Nephron progenitor cell (in vitro differentiated cells): ENCODE measurements around the gene ATL2.

Experiments
- DNase-seq: peaks from one replicate; pipeline ENCODE4 v3.0.0; 2021
- H3K27ac Mint-ChIP-seq: 2 replicates; pipeline ENCODE4 v1.8.0; 2021; ENCODE audit warnings: mild to moderate bottlenecking, moderate library complexity, mixed read lengths
- H3K27me3 Mint-ChIP-seq: 2 replicates; pipeline ENCODE4 v1.8.0; 2021; ENCODE audit warnings: mild to moderate bottlenecking, low read depth, mixed read lengths; ENCODE audit not compliant: poor library complexity
- H3K36me3 Mint-ChIP-seq: 2 replicates; pipeline ENCODE4 v1.8.0; 2021; ENCODE audit warnings: low read depth, mixed read lengths
- H3K4me1 Mint-ChIP-seq: 2 replicates; pipeline ENCODE4 v1.8.0; 2021; ENCODE audit warnings: mixed read lengths
- H3K4me3 Mint-ChIP-seq: 2 replicates; pipeline ENCODE4 v1.8.0; 2021; ENCODE audit warnings: mild to moderate bottlenecking, moderate library complexity, mixed read lengths
- H3K9me3 Mint-ChIP-seq: 2 replicates; pipeline ENCODE4 v1.8.0; 2021; ENCODE audit warnings: mild to moderate bottlenecking, moderate library complexity, mixed read lengths
- TF ChIP-seq, protein P1 (sequence below): fragments of 200-600 bp; sonication (generic); IDR thresholded peaks from 2 replicates; pipeline ENCODE4 v1.5.0; 2021; ENCODE audit warnings: antibody characterized with exemption

ATL2 gene

DNA sequence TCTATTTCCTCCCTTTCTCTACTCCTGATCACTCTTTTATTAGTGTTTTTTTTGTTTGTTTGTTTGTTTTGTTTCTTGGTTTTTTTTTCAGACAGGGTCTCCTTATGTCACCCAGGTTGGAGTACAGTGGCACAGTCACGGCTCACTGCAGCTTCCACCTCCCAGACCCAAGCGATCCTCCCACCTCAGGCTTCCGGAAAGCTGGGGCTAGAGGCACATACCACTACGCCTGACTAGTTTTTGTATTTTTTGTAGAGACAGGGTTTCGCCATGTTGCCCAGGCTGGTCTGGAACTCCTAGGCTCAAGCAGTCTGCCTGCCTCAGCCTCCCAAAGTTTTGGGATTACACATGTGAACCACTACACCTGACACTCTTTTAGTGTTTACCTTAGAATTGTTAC is 122.3 kb downstream of the ATL2 start:
- H3K9me3 Mint-ChIP-seq: no peaks in the 10 kb centered on the region
- peak overlapping the region; percentile 51 for H3K4me3 Mint-ChIP-seq
- peak overlapping the region; percentile 91 for H3K27ac Mint-ChIP-seq
- DNase-seq: peak; percentile 55
- peaks cover 7% of the 10 kb centered on the region for H3K27me3 Mint-ChIP-seq
- TF ChIP-seq, protein P1, sequence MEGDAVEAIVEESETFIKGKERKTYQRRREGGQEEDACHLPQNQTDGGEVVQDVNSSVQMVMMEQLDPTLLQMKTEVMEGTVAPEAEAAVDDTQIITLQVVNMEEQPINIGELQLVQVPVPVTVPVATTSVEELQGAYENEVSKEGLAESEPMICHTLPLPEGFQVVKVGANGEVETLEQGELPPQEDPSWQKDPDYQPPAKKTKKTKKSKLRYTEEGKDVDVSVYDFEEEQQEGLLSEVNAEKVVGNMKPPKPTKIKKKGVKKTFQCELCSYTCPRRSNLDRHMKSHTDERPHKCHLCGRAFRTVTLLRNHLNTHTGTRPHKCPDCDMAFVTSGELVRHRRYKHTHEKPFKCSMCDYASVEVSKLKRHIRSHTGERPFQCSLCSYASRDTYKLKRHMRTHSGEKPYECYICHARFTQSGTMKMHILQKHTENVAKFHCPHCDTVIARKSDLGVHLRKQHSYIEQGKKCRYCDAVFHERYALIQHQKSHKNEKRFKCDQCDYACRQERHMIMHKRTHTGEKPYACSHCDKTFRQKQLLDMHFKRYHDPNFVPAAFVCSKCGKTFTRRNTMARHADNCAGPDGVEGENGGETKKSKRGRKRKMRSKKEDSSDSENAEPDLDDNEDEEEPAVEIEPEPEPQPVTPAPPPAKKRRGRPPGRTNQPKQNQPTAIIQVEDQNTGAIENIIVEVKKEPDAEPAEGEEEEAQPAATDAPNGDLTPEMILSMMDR: no peak
- peaks cover 18% of the 10 kb centered on the region for H3K4me1 Mint-ChIP-seq
- no peaks in the 10 kb centered on the region for H3K36me3 Mint-ChIP-seq

DNA sequence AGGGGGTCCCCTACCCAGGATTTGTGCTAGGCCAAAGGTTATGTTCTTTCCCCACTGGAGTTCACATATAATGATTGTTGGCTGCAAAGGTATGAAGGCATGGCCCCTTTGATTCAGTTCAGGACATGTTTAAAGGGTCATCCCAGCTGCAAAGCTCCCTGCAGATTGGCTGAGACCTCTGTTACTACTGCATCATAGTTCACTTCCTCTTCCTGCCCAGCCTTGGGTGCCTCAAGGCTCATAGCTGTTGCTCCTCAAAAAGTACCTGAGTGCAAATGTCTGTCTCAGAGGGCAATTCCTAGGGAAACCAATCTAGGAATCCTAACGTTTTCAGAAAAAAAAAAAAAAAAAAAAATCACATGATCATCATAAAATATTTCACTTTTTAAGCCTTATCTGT is 125.1 kb downstream of the ATL2 start:
- Mint-ChIP-seq H3K27ac (no peak overlapping the region), H3K4me3 (no peak overlapping the region), H3K36me3 (no peaks in the 10 kb centered on the region), H3K27me3 (peaks cover 12% of the 10 kb centered on the region), H3K4me1 (peaks cover 27% of the 10 kb centered on the region), H3K9me3 (no peaks in the 10 kb centered on the region)
- TF ChIP-seq, protein P1: no peak
- no peak for DNase-seq

DNA sequence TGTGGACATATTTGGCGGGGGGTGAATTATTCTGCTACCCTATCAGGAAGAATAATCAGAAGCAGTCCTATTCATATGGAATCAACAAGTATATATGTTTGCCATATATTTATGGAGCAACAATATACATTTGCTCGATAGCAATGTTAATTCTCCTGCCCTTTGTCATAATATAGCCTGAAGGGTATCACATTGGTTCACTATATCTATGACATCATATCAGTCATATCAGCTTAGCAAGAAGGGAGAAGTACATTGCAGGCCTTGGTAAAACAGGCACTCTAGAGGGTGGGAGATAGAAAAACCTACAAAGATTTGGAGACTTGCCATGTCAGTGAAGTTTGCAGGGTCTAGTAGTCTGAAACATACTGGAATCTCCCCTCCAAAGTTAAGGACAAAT is 128.4 kb downstream of the ATL2 start:
- H3K27me3 Mint-ChIP-seq: peaks cover 19% of the 10 kb centered on the region
- no peak overlapping the region for H3K27ac Mint-ChIP-seq
- TF ChIP-seq, protein P1: no peak

DNA sequence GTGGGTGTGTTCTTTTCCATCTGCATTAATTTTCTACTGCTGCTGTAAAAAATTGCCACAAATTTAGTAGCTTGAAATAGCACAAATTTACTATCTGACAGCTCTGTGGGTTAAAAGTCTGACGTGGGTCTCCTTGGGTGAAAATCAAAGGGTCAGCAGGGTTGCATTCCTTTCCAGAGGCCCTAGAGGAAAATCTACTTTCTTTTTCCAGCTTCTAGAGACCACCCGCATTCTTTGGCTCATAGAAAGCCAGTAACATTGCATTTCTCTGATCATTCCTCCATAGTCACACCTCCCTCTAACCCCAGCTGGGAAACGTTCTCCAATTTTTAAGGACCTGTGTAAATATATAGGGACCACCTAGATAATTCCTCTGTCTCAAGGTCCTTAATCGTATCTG is 128.8 kb downstream of the ATL2 start:
- TF ChIP-seq, protein P1: no peak
- H3K4me3 Mint-ChIP-seq: no peak overlapping the region
- no peaks in the 10 kb centered on the region for H3K36me3 Mint-ChIP-seq
- H3K27me3 Mint-ChIP-seq: peaks cover 19% of the 10 kb centered on the region
- no peaks in the 10 kb centered on the region for H3K9me3 Mint-ChIP-seq
- no peak for DNase-seq
- peaks cover 36% of the 10 kb centered on the region for H3K4me1 Mint-ChIP-seq
- no peak overlapping the region for H3K27ac Mint-ChIP-seq

More for the DNA sequence above, 128.4 kb downstream of the ATL2 start:
- Mint-ChIP-seq H3K4me1 (peaks cover 36% of the 10 kb centered on the region), H3K36me3 (no peaks in the 10 kb centered on the region), H3K4me3 (no peak overlapping the region), H3K9me3 (no peaks in the 10 kb centered on the region)
- no peak for DNase-seq

DNA sequence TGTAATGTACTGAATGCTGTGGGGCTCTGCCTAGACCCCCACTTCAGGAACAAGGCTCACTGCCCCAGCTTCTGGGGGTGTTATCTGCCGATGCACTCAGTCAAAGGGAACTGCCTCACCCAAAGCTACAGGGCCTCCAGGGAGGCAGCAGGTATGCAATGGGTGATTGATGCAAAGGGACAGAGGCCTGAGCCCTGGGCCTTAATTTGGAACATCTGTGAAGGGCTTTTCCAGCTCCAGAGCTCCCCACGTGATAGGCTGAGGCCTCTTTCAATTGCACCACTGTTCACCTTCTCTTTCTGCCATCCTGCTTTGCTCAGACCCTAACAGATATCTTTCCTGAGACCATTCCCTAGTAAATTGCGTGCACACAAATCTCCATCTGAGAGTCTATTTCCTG is 131.0 kb downstream of the ATL2 start:
- H3K4me3 Mint-ChIP-seq: no peak overlapping the region
- H3K36me3 Mint-ChIP-seq: no peaks in the 10 kb centered on the region
- H3K9me3 Mint-ChIP-seq: no peaks in the 10 kb centered on the region
- peaks cover 15% of the 10 kb centered on the region for H3K27me3 Mint-ChIP-seq
- peaks cover 36% of the 10 kb centered on the region for H3K4me1 Mint-ChIP-seq
- DNase-seq: no peak
- H3K27ac Mint-ChIP-seq: no peak overlapping the region
- TF ChIP-seq, protein P1: no peak

DNA sequence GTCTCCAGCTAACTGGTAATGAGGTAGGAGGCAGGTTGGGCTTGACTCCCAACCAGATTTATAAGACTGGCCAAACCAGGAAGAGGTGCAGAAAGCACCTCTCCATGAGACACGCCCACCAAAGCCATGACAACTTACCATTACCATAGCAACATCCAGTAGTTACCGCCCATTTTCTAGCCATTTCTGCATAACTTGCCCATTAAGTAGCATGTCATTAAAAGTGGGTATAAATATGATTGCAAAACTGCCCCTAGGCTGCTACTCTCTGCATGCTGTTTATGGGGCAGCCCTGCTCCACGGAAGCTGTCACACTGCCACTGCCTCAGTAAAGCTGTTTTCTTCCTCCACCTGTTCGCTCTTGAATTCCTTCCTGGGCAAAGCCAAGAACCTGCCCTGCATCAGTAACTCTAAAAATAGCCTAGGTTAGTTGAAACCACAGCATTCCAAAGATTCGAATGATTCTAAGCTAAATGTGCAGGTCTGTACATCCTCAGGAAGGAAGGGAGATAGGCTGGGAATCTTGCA is 131.9 kb downstream of the ATL2 start:
- Mint-ChIP-seq H3K27ac (no peak overlapping the region), H3K4me3 (no peak overlapping the region), H3K9me3 (no peaks in the 10 kb centered on the region), H3K27me3 (peaks cover 16% of the 10 kb centered on the region), H3K4me1 (peaks cover 36% of the 10 kb centered on the region), H3K36me3 (no peaks in the 10 kb centered on the region)
- no peak for DNase-seq
- TF ChIP-seq, protein P1: no peak
